Left renal cortex interstitium (tissue), 4 donors: ENCODE data around the gene EHBP1L1. TPM values are rescaled to one million over a fixed set of nuclear protein-coding genes. Genes with fewer than 3 reads are reported as not detected.

ENCODE experiments used
- DNase-seq, 4 donors: peaks; one replicate each; pipeline ENCODE4 v3.0.0-alpha.2; 2013; ENCODE audit warnings: low read depth in 4 of 4, low spot score in 2 of 4, missing footprints in 1 of 4
- polyA plus RNA-seq, 4 donors: library from polyadenylated mRNA; unstranded; fragments of 120-200 nt; gene quantifications; one replicate each; pipeline ENCODE4 v1.2.1, GENCODE V29; 2013; ENCODE audit not compliant: insufficient read length in 4 of 4

The EHBP1L1 gene
- 10 to 100 TPM in 3 of 4 donors, 1 to 10 TPM in 1; 9.4 to 23.3 (median 16.2) TPM for polyA plus RNA-seq

GRCh38 chr11:65575568-65576231 lies at the start of gene EHBP1L1:
TSS of gene EHBP1L1 (plus strand) at chr11:65576053. CDS start at chr11:65576303, 250 bp downstream.
- DNase-seq = no peak

- no peak for DNase-seq
Observed at GRCh38 chr11:65526744-65527143, 49.1 kb upstream of the EHBP1L1 start.

- DNase-seq = no peak
Observed at GRCh38 chr11:65528819-65529350, 47.0 kb upstream of the EHBP1L1 start.

GRCh38 chr11:65529475-65530156 lies 46.2 kb upstream of the EHBP1L1 start:
- no peak for DNase-seq

GRCh38 chr11:65530157-65530496 lies 45.7 kb upstream of the EHBP1L1 start:
- no peak for DNase-seq

- no peak for DNase-seq
Observed at GRCh38 chr11:65532388-65533064, 43.3 kb upstream of the EHBP1L1 start.

- no peak for DNase-seq
Observed at GRCh38 chr11:65535102-65535501, 40.8 kb upstream of the EHBP1L1 start.

GRCh38 chr11:65536412-65537295 lies 39.2 kb upstream of the EHBP1L1 start:
- no peak for DNase-seq

GRCh38 chr11:65537296-65537597 lies 38.6 kb upstream of the EHBP1L1 start:
- DNase-seq = no peak

- no peak for DNase-seq
Observed at GRCh38 chr11:65537620-65538231, 38.1 kb upstream of the EHBP1L1 start.

GRCh38 chr11:65538232-65538914 lies 37.5 kb upstream of the EHBP1L1 start:
- no peak for DNase-seq

GRCh38 chr11:65538915-65539743 lies 36.7 kb upstream of the EHBP1L1 start:
- no peak for DNase-seq

- no peak for DNase-seq
Observed at GRCh38 chr11:65539744-65540289, 36.0 kb upstream of the EHBP1L1 start.

GRCh38 chr11:65540290-65541092 lies 35.4 kb upstream of the EHBP1L1 start:
- no peak for DNase-seq

- DNase-seq = no peak
Observed at GRCh38 chr11:65541093-65541982, 34.5 kb upstream of the EHBP1L1 start.

GRCh38 chr11:65542738-65543390 lies 33.0 kb upstream of the EHBP1L1 start:
- DNase-seq = no peak
